Effector memory CD4-positive, alpha-beta T cell (primary cell): Measurements from ENCODE around the gene IQCF2.

ENCODE experiments used
- DNase-seq, 3 donors: peaks; one replicate each; pipeline ENCODE4 v3.0.0-alpha.2; 2020
- H3K27ac ChIP-seq: 2 replicates; pipeline ENCODE4 v1.7.0; 2013; ENCODE audit warnings: mild to moderate bottlenecking, low read length, moderate library complexity; ENCODE audit not compliant: insufficient read depth, poor library complexity, severe bottlenecking
- H3K27me3 ChIP-seq: replicated peaks from 2 replicates; pipeline ENCODE4 v1.7.0; 2013; ENCODE audit warnings: mild to moderate bottlenecking, low read length; ENCODE audit not compliant: insufficient read depth, control insufficient read depth, poor library complexity, severe bottlenecking
- H3K36me3 ChIP-seq: 2 replicates; pipeline ENCODE4 v1.7.0; 2013; ENCODE audit warnings: mild to moderate bottlenecking, low read length, moderate library complexity; ENCODE audit not compliant: control insufficient read depth, insufficient read depth
- H3K4me1 ChIP-seq: 2 replicates; pipeline ENCODE4 v1.7.0; 2013; ENCODE audit warnings: low read length, mild to moderate bottlenecking; ENCODE audit not compliant: control insufficient read depth, insufficient read depth, poor library complexity, severe bottlenecking
- H3K4me3 ChIP-seq: 2 replicates; pipeline ENCODE4 v1.7.0; 2013; ENCODE audit warnings: low read length, low read depth, mild to moderate bottlenecking; ENCODE audit not compliant: insufficient read depth, poor library complexity, severe bottlenecking
- H3K9me3 ChIP-seq: 2 replicates; pipeline ENCODE4 v1.7.0; 2013; ENCODE audit warnings: mild to moderate bottlenecking, low read length, moderate library complexity; ENCODE audit not compliant: control insufficient read depth
- total RNA-seq, 3 donors: gene quantifications; one replicate each; lab custom pipeline; 2026; lab: John Stamatoyannopoulos, UW

IQCF2 gene
- 0 reads per million in 3 donors for total RNA-seq

- Histone ChIP-seq H3K27me3 (no peaks in the 10 kb centered on the region), H3K9me3 (no peaks in the 10 kb centered on the region), H3K36me3 (no peaks in the 10 kb centered on the region), H3K4me3 (no peak within 1 kb of the TSS), H3K27ac (no peak within 1 kb of the TSS), H3K4me1 (no peaks in the 10 kb centered on the region)
- no peak for DNase-seq
Observed at GRCh38 chr3:51860703-51861665, at the start of gene IQCF2. Gene IQCF2 (plus strand): TSS chr3:51861615. CDS start chr3:51861667, 52 bp downstream.

- Histone ChIP-seq H3K9me3 (no peaks in the 10 kb centered on the region), H3K27me3 (no peaks in the 10 kb centered on the region), H3K27ac (no peak overlapping the region), H3K36me3 (no peaks in the 10 kb centered on the region), H3K4me3 (no peak overlapping the region), H3K4me1 (no peaks in the 10 kb centered on the region)
- no peak for DNase-seq
Observed at GRCh38 chr3:51813539-51813938, 47.9 kb upstream of the IQCF2 start.

DNA sequence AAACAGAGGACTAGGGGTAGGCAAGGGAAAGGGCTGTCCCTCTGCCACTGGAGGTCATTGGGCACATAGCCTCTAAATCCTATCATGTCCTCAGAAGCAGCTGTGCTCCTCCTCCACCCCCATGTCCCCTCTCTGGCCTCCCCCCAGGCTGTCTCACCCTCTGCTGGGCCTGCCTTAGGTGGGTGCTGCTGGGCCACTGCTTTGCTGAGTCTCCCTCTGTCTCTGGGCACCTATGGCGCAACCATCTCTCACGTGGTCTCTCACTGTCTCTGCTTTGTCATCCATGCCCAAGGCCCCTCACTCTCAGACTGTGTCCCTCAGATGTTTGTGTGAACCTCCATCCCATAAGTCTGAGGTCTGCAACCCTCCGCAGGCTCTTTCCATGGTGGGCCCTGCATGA, 47.4 kb upstream of the IQCF2 start:
- no peaks in the 10 kb centered on the region for H3K36me3 ChIP-seq
- H3K27me3 ChIP-seq, result no peaks in the 10 kb centered on the region
- no peak for DNase-seq
- no peaks in the 10 kb centered on the region for H3K4me1 ChIP-seq
- H3K9me3 ChIP-seq, result no peaks in the 10 kb centered on the region
- no peak overlapping the region for H3K4me3 ChIP-seq
- no peak overlapping the region for H3K27ac ChIP-seq

- Histone ChIP-seq H3K36me3 (no peaks in the 10 kb centered on the region), H3K27me3 (no peaks in the 10 kb centered on the region), H3K4me1 (no peaks in the 10 kb centered on the region), H3K27ac (no peak overlapping the region), H3K4me3 (no peak overlapping the region), H3K9me3 (no peaks in the 10 kb centered on the region)
- no peak for DNase-seq
Observed at GRCh38 chr3:51815614-51816013, 45.8 kb upstream of the IQCF2 start.

DNA sequence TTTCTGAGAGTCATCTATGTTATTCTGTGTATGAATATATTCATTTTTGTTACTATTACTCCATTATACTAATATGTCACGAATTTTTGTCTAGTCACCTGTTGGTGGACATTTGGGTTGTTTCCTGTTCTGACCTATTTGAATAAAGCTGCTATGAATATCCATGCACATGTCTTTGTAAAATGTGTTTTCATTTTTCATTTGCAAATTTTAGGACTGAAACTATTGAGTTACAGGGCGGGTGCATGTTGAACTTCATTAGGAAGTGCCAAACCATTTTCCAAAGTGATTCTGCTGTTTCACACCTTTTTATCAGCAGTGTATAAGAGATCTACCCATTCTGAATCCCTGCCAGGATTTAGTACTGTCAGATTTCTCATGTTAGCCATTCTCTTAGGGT, 44.7 kb upstream of the IQCF2 start:
- H3K9me3 ChIP-seq, result no peaks in the 10 kb centered on the region
- H3K36me3 ChIP-seq, result no peaks in the 10 kb centered on the region
- no peak overlapping the region for H3K27ac ChIP-seq
- DNase-seq, result no peak
- no peaks in the 10 kb centered on the region for H3K27me3 ChIP-seq
- H3K4me3 ChIP-seq, result no peak overlapping the region
- H3K4me1 ChIP-seq, result no peaks in the 10 kb centered on the region

GRCh38 chr3:51817375-51817774, 44.0 kb upstream of the IQCF2 start:
- no peaks in the 10 kb centered on the region for H3K27me3 ChIP-seq
- H3K4me1 ChIP-seq, result no peaks in the 10 kb centered on the region
- no peaks in the 10 kb centered on the region for H3K9me3 ChIP-seq
- DNase-seq, result no peak
- H3K27ac ChIP-seq, result no peak overlapping the region
- H3K36me3 ChIP-seq, result no peaks in the 10 kb centered on the region
- no peak overlapping the region for H3K4me3 ChIP-seq

DNA sequence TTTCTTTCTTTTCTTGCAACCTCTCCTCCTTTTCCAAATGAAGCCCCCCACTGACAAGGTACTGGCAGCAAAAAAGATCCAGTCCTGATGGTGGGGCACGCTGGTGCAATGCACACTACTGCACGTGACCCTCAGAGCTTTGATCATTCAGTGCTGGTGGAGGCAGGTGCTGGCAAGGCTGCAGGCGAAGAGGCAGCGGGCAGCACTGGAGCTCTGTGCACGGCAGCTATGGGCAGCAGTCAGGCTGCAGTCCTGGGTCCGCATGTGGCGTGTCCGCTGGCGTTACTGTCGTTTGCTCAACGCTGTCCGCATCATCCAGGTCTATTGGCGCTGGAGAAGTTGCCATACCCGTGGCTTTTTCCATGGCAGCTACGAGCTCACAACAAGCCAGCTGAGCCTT, 42.3 kb upstream of the IQCF2 start:
- no peaks in the 10 kb centered on the region for H3K27me3 ChIP-seq
- peaks cover 6% of the 10 kb centered on the region for H3K4me1 ChIP-seq
- H3K27ac ChIP-seq, result no peak overlapping the region
- no peaks in the 10 kb centered on the region for H3K36me3 ChIP-seq
- no peak for DNase-seq
- H3K9me3 ChIP-seq, result no peaks in the 10 kb centered on the region
- H3K4me3 ChIP-seq, result no peak overlapping the region

GRCh38 chr3:51819709-51820406, 41.6 kb upstream of the IQCF2 start:
- Histone ChIP-seq H3K36me3 (no peaks in the 10 kb centered on the region), H3K4me3 (no peak overlapping the region), H3K4me1 (peaks cover 6% of the 10 kb centered on the region), H3K9me3 (no peaks in the 10 kb centered on the region), H3K27ac (no peak overlapping the region), H3K27me3 (no peaks in the 10 kb centered on the region)
- no peak for DNase-seq

DNA sequence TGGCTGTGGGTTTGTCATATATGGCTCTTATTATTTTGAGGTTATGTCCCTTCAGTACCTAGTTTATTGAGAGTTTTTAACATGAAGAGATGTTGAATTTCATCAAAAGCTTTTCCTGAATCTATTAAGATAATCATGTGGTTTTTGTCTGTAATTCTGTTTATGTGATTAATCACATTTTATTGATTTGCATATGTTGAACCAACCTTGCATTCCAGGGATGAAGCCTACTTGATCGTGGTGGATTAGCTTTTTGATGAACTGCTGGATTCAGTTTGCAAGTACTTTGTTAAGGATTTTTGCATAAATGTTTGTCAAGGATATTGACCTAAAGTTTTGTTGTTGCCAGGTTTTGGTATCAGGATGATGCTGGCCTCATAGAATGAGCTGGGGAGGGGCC, 33.1 kb upstream of the IQCF2 start:
- H3K27ac ChIP-seq, result no peak overlapping the region
- H3K9me3 ChIP-seq, result no peaks in the 10 kb centered on the region
- peaks cover 5% of the 10 kb centered on the region for H3K4me1 ChIP-seq
- no peak overlapping the region for H3K4me3 ChIP-seq
- H3K36me3 ChIP-seq, result no peaks in the 10 kb centered on the region
- no peaks in the 10 kb centered on the region for H3K27me3 ChIP-seq
- DNase-seq, result no peak

DNA sequence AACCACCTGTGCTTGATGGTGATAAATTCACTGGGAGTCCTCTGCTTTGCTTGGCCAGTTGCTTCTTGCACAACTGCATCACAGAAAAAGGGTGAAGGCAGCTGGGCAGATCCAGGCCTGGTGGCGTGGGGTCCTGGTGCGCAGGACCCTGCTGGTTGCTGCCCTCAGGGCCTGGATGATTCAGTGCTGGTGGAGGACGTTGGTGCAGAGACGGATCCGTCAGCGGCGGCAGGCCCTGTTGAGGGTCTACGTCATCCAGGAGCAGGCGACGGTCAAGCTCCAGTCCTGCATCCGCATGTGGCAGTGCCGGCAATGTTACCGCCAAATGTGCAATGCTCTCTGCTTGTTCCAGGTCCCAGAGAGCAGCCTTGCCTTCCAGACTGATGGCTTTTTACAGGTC, 31.1 kb upstream of the IQCF2 start:
- DNase-seq, result no peak
- no peak overlapping the region for H3K4me3 ChIP-seq
- H3K27me3 ChIP-seq, result no peaks in the 10 kb centered on the region
- no peak overlapping the region for H3K27ac ChIP-seq
- H3K9me3 ChIP-seq, result no peaks in the 10 kb centered on the region
- H3K36me3 ChIP-seq, result no peaks in the 10 kb centered on the region
- H3K4me1 ChIP-seq, result no peaks in the 10 kb centered on the region
